Caki2 (cell line): Measurements from ENCODE around the gene ZFP14. TPM values are rescaled to one million over a fixed set of nuclear protein-coding genes. Genes with fewer than 3 reads are reported as not detected.
"Not testable (repeated sequence)": the region's sequence is repeated elsewhere in the genome, so short reads cannot be mapped to it uniquely, and the experiment has no call there.

Source experiments
- DNase-seq: peaks from one replicate; pipeline ENCODE4 v3.0.0-alpha.2; 2015; ENCODE audit warnings: low read depth
- in situ Hi-C: cut with HindIII; loops from 2 replicates; pipeline ENCODE4 v1.10.0; 2016; ENCODE audit warnings: low sequenced_read_pairs, low pct_unique_long_range_greater_than_20kb, mixed read lengths
- total RNA-seq: library from RNA; depleted of rRNA; stranded (reverse); fragments of >200 nt; shearing (Covaris generic); gene quantifications from 2 replicates; pipeline ENCODE4 v1.2.3, GENCODE V29; 2014; ENCODE audit warnings: low replicate concordance; rRNA removed

Gene ZFP14
- total RNA-seq, 1 experiment from 2014 or later, result 4.1 TPM

DNA sequence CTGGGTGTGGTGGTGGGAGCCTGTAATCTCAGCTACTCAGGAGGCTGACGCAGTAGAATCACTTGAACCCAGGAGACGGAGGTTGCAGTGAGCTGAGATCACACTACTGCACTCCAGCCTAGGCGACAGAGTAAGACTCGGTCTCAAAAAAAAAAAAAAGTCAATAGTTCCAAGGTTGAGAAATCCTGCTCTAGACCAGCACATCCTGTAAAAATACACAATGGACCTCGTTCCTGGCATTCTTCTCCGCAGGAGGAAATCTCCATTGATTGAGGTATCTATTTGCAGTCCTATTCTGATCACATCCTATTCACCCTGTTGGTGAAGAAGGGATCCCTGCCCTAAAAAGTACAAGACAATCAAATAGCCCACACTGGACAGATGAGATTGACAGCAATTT lies 15.2 kb downstream of the ZFP14 start:
- DNase-seq, result no peak
- in situ Hi-C loops, result no loop called here

DNA sequence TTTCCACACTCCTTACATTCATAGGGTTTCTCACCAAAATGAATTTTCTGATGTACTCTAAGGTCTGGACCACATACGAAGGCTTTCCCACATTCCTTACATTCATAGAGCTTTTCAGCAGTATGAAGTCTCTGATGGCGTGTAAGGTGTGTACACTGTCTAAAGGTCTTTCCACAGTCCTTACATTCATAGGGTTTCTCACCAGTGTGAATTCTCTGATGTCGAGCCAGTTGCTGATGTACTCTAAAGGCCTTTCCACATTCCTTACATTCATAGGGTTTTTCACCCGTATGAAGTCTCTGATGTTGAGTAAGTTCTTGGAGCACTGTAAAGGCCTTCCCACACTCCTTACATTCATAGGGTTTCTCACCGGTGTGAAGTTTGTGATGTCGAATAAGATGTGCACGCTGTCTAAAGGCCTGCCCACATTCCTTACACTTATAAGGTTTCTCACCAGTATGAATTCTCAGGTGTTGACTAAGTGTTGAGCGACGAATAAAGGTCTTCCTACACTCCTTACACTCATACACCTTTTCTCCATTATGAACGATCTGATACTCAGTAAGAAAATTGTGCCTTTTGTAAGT lies 38.1 kb downstream of the ZFP14 start:
- in situ Hi-C loops, result no loop called here
- DNase-seq, result peak; percentile 17

DNA sequence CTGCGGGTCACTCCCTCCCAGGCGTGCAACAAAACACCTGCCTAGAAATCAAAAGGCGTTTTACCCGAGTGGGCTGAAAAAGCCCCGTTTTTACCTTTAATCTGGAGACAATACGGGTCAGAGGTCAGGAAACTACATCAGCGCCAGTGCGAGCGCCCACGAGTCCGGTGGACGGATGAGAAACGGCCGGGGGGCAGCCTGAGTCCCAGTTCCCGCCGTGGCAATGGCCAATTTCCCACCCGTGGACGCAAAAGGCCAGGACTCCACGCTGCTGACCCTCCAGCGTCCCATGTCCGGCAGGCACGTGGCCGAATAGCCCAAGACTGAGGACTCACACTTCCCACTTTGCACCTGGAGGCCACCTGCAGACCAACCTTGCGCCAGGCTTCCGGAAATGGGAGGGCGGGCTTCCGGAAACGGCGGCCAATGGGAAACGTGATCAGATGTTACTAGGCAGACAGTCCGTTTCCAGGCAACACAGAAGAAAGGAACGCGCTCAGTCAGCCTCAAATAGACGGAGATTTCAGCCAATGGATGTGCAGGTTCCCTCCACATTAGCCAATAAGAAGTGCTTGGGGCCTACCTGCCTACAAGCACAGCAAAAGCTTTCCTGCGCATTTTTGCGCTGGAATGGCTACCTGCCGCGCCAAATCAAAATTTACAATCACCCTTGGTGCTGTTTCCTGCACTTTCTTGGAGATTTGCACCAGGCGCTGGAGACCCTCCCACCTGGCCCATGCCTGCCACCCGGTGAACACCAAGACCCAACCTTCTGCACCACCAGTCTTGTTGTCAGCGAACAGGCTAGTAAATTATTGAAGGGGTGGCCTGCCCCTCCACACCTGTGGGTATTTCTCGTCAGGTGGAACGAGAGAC lies 47.4 kb downstream of the ZFP14 start:
- in situ Hi-C loops, result no loop called here
- peak; percentile 91 for DNase-seq

DNA sequence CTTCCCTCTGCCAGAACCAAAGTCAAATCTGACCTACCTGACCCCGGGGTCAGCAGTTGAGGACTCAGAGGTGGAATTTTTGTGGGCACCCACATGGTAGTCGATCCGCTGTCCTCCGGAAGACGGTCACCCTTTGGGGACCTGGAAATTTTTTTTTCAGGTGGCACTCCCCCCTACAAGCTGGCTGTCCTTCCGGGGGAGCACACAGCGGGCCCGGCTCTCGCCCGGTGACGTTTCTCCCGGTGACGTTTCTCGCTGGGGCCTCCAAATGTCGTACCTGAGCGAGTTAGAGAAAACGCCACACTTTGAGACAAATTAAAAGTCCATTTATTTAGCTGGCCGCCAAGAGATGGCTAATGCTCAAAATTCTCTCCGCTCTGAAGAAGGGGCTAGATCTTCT lies 48.8 kb downstream of the ZFP14 start:
- in situ Hi-C loops, result no loop called here
- no peak for DNase-seq

DNA sequence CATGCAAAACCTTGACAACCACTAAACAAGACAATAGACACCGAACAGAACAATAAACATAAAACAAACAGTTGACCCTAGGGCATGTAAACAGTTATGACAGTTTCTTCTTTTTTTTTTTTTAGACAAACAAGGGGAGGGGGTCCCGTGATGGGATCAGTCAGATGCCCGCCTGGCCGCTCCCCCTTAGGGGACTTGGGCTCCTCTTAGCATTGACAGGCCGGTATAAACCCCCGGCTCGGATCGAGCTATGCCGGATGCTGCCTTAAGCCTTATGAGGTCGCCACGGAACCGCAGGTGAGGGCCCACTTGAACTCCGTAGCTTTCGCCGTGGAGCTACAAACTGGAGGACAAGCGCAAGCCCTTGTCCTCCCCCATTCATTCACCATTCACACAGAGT lies 49.5 kb downstream of the ZFP14 start:
- DNase-seq, in situ Hi-C loops: not testable (repeated sequence)

GRCh38 chr19:36326649-36327048 lies 52.4 kb downstream of the ZFP14 start:
- in situ Hi-C loops, DNase-seq: not testable (repeated sequence)

DNA sequence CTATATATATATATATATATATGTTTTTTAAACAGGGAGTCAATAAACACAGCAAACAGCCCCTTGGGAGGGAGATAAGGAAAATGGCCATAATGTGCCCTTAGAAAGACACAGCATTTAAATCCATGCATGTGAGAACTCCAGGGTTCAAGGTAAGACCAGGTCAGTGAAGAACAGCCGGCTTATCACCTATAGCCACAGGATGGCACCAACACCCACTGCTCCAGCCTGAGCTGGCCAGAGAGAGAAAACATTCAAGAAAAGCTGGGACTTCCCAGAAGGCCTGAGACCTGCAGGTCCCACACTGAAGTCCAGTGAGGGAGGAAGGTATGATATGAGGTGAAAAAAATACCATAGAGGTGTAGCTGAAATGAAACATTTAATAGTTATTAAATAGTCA lies 63.8 kb downstream of the ZFP14 start:
- in situ Hi-C loops, result not testable (repeated sequence)

GRCh38 chr19:36314053-36314452 lies 64.9 kb downstream of the ZFP14 start:
- in situ Hi-C loops, result not testable (repeated sequence)

More for the DNA sequence above, 63.8 kb downstream of the ZFP14 start:
- not testable (repeated sequence) for DNase-seq

GRCh38 chr19:36311098-36311760 lies 67.8 kb downstream of the ZFP14 start:
- in situ Hi-C loops, DNase-seq: not testable (repeated sequence)

More at GRCh38 chr19:36314053-36314452, 64.9 kb downstream of the ZFP14 start:
- DNase-seq, result not testable (repeated sequence)

DNA sequence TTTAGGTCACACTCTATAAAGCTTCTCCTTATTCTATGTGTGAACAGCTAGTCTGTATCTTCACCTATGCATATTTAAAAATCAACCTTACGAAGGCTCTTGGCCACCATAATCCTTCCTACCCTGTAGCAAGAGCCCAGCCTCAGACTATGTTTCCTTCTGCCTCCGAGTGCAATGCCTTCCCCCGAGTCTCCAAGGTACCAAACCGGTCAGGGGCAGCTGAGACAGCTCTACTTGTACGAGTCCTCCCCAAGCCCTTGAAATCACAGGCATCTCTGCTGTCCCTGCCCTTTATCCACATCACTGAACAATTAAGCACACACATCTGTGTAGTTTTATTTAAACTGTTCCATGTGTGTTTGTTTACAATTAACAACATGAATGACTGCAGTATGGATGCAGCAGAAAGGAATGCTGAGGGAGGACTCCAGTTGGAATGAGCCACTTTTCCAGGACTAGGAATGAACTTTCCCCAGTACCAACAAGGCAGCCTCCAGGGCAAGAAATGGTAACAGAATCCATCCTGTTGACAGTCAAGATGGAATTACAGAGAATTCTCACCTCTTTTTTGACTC lies 68.5 kb downstream of the ZFP14 start:
- in situ Hi-C loops, DNase-seq: not testable (repeated sequence)

GRCh38 chr19:36309759-36310158 lies 69.2 kb downstream of the ZFP14 start:
- in situ Hi-C loops, DNase-seq: not testable (repeated sequence)

GRCh38 chr19:36309309-36309708 lies 69.7 kb downstream of the ZFP14 start:
- DNase-seq, in situ Hi-C loops: not testable (repeated sequence)

- DNase-seq, in situ Hi-C loops: not testable (repeated sequence)
These were observed 86.7 kb downstream of the ZFP14 start for GRCh38 chr19:36292317-36292716.

Other genes with a start within 250 kb of the ZFP14 start
- gene CAPNS1, start 239.1 kb downstream of the ZFP14 start, total RNA-seq, result 218 and 288 TPM in 2 replicates
- gene COX7A1, start 226.8 kb downstream of the ZFP14 start, total RNA-seq, result not detected in 2 replicates
- gene ZNF565, start 164.5 kb downstream of the ZFP14 start, total RNA-seq, result 1.6 and 2.0 TPM in 2 replicates
- 31.7 and 38.0 TPM in 2 replicates for gene ZNF146, start 164.1 kb downstream of the ZFP14 start, total RNA-seq
- gene ZFP82, start 39.4 kb upstream of the ZFP14 start, total RNA-seq, result 1.2 and 4.3 TPM in 2 replicates
- 7.3 and 18.3 TPM in 2 replicates for gene ZNF566, start 110.4 kb upstream of the ZFP14 start, total RNA-seq
- gene ZNF260, start 149.1 kb upstream of the ZFP14 start, total RNA-seq, result 3.7 and 30.7 TPM in 2 replicates
- gene ZNF529, start 194.1 kb upstream of the ZFP14 start, total RNA-seq, result 6.7 and 8.5 TPM in 2 replicates
- 2.3 and 6.3 TPM in 2 replicates for gene ZNF382, start 226.1 kb upstream of the ZFP14 start, total RNA-seq